ENCODE results near the gene WRNIP1. TPM values are rescaled to one million over a fixed set of nuclear protein-coding genes. Genes with fewer than 3 reads are reported as not detected.

WRNIP1 gene
- total and polyA plus RNA-seq, 2 of the 13 experiments (the other 11 are each of a cell fraction or from before 2014, with no cell fraction given) = 77.7 to 90.3 TPM

- TF ChIP-seq SP140L (CRISPR knock-in tag; IDR thresholded peaks at IDR 0.05; ENCODE audit: borderline replicate concordance) (no peak), FOSL1 (CRISPR knock-in tag; IDR thresholded peaks at IDR 0.05; ENCODE audit: borderline replicate concordance) (no peak), JDP2 (CRISPR knock-in tag; IDR thresholded peaks at IDR 0.05; ENCODE audit: borderline replicate concordance) (no peak), ZNF350 (CRISPR knock-in tag; IDR thresholded peaks at IDR 0.05; ENCODE audit: borderline replicate concordance, low read depth) (no peak)
These were observed 54.8 kb downstream of the WRNIP1 start (continued) for GRCh38 chr6:2819978-2820377.

- no peak for DNase-seq (ENCODE audit: low spot score)
- no peak for FAIRE-seq
- POLR2A ChIA-PET = no interaction called here
- H3K36me3 ChIP-seq (replicated peaks in 1 of 2; ENCODE audit: control insufficient read depth in 1 of 2, insufficient read depth in 2 of 2, low read length in 2 of 2) = no peaks in the 10 kb centered on the region
- H3K27me3 ChIP-seq (ENCODE audit: control insufficient read depth in 1 of 2, insufficient read depth in 2 of 2, low read length in 2 of 2) = no peaks in the 10 kb centered on the region
- H3K4me2 ChIP-seq (ENCODE audit: low read depth, low read length) = no peak overlapping the region
- H2AFZ ChIP-seq (ENCODE audit: low read length) = no peak overlapping the region
- CTCF ChIA-PET (ENCODE audit: low intra/inter-chr PET ratio, low total read pairs) = no interaction called here
- H3K27ac ChIP-seq (ENCODE audit: extremely low read length, insufficient read depth, low read length) = no peak overlapping the region
- H3K4me1 ChIP-seq (ENCODE audit: insufficient read depth, low read length) = peaks cover 40% of the 10 kb centered on the region
- ATAC-seq = no peak
- intact Hi-C loops (cut with micrococcal nuclease; ENCODE audit: unreplicated experiment) = no loop called here
- in situ Hi-C loops (cut with HindIII; ENCODE audit: extremely low pct_ligation_motif_present, low pct_unique_long_range_greater_than_20kb) = no loop called here
- WGBS (ENCODE audit: low lambda C conversion rate) = 90% methylated on average over 2 of the region's 2 CpGs
- H3K4me3 ChIP-seq (replicated peaks in 1 of 3; ENCODE audit: insufficient read depth in 1 of 3, low read depth in 2 of 3, low read length in 3 of 3) = no peak overlapping the region
- H4K20me1 ChIP-seq (ENCODE audit: insufficient read depth, low read length) = no peaks in the 10 kb centered on the region
- H3K9me3 ChIP-seq (ENCODE audit: low read length) = peaks cover 15% of the 10 kb centered on the region; the same call in 1 of the 2 replicates
- no peak overlapping the region for H3K9ac ChIP-seq (ENCODE audit: insufficient read depth, low read depth, low read length)
- H3K79me2 ChIP-seq (ENCODE audit: insufficient read depth, low read length) = no peaks in the 10 kb centered on the region
- no TSS peak for BruUV-seq (replicated peaks)
- TF ChIP-seq STAT5B (CRISPR knock-in tag; IDR thresholded peaks at IDR 0.05) (no peak), HNRNPH1 (optimal IDR thresholded peaks at IDR 0.05; ENCODE audit: low read depth, low read length) (no peak), ZNF451 (CRISPR knock-in tag; IDR thresholded peaks at IDR 0.05) (no peak), CHCHD3 (CRISPR knock-in tag; IDR thresholded peaks at IDR 0.05) (no peak), RARA (CRISPR knock-in tag; IDR thresholded peaks at IDR 0.05) (no peak)
These were observed 55.2 kb downstream of the WRNIP1 start for GRCh38 chr6:2820415-2820814.

DNA sequence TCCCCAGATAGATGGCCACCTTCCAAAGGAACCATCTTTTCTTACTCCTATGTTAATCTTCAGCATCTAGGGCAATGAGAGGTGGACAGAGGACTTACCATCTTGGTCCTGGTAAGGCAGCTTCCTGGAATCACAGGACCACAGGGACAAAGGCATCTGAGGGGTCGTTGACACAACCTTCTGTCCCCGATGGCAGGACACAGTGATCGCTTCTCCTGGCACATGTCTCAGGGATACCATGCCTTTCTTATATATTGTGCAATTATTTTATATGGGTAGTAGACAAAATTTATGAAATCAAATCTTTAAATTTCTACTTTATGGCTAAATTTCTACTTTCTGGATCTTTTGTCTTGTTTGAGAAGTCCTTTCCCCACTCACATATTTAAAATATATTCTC lies 56.4 kb downstream of the WRNIP1 start:
- no peak overlapping the region for H3K9ac ChIP-seq (ENCODE audit: insufficient read depth, low read depth, low read length)
- H3K79me2 ChIP-seq (ENCODE audit: insufficient read depth, low read length) = no peaks in the 10 kb centered on the region
- no peak overlapping the region for H2AFZ ChIP-seq (ENCODE audit: low read length)
- BruUV-seq (replicated peaks) = no TSS peak
- H3K4me2 ChIP-seq (ENCODE audit: low read depth, low read length) = no peak overlapping the region
- peaks cover 4% of the 10 kb centered on the region; the same call in 1 of the 2 replicates for H3K9me3 ChIP-seq (ENCODE audit: low read length)
- WGBS (ENCODE audit: low lambda C conversion rate) = 79% methylated on average over 3 of the region's 3 CpGs
- POLR2A ChIA-PET = no interaction called here
- FAIRE-seq (no peak), DNase-seq (ENCODE audit: low spot score) (no peak), ATAC-seq (no peak)
- no peak overlapping the region for H3K4me3 ChIP-seq (replicated peaks in 1 of 3; ENCODE audit: insufficient read depth in 1 of 3, low read depth in 2 of 3, low read length in 3 of 3)
- H3K27ac ChIP-seq (ENCODE audit: extremely low read length, insufficient read depth, low read length) = no peak overlapping the region
- CTCF ChIA-PET (ENCODE audit: low intra/inter-chr PET ratio, low total read pairs) = no interaction called here
- no peaks in the 10 kb centered on the region for H3K36me3 ChIP-seq (replicated peaks in 1 of 2; ENCODE audit: control insufficient read depth in 1 of 2, insufficient read depth in 2 of 2, low read length in 2 of 2)
- in situ Hi-C loops (cut with HindIII; ENCODE audit: extremely low pct_ligation_motif_present, low pct_unique_long_range_greater_than_20kb) (no loop called here), intact Hi-C loops (cut with micrococcal nuclease; ENCODE audit: unreplicated experiment) (no loop called here)
- no peaks in the 10 kb centered on the region for H3K27me3 ChIP-seq (ENCODE audit: control insufficient read depth in 1 of 2, insufficient read depth in 2 of 2, low read length in 2 of 2)
- H3K4me1 ChIP-seq (ENCODE audit: insufficient read depth, low read length) = peaks cover 40% of the 10 kb centered on the region
- no peaks in the 10 kb centered on the region for H4K20me1 ChIP-seq (ENCODE audit: insufficient read depth, low read length)
- TF ChIP-seq PAF1 (CRISPR knock-in tag; IDR thresholded peaks at IDR 0.05) = no peak
- TF ChIP-seq HNRNPK (IDR thresholded peaks at IDR 0.05; ENCODE audit: low read depth, low read length, poor library complexity, severe bottlenecking) = no peak
- TF ChIP-seq, protein P1, sequence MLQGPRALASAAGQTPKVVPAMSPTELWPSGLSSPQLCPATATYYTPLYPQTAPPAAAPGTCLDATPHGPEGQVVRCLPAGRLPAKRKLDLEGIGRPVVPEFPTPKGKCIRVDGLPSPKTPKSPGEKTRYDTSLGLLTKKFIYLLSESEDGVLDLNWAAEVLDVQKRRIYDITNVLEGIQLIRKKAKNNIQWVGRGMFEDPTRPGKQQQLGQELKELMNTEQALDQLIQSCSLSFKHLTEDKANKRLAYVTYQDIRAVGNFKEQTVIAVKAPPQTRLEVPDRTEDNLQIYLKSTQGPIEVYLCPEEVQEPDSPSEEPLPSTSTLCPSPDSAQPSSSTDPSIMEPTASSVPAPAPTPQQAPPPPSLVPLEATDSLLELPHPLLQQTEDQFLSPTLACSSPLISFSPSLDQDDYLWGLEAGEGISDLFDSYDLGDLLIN (CRISPR knock-in tag; IDR thresholded peaks at IDR 0.05; ENCODE audit: borderline replicate concordance) = no peak
- no peak for TF ChIP-seq ZNF850 (CRISPR knock-in tag; conservative IDR thresholded peaks at IDR 0.05)
- TF ChIP-seq ZNF282 (IDR thresholded peaks at IDR 0.05; ENCODE audit: partially characterized antibody) = no peak
- TF ChIP-seq CCDC6 (CRISPR knock-in tag; IDR thresholded peaks at IDR 0.05) = no peak
- no peak for TF ChIP-seq SNAPC2 (CRISPR knock-in tag; IDR thresholded peaks at IDR 0.05)
- no peak for TF ChIP-seq ZBTB33 (CRISPR knock-in tag; IDR thresholded peaks at IDR 0.05)

All from HepG2 (cell line).